Loucy (cell line): Measurements from ENCODE around the gene OR52M1.

Source experiments
- EZH2phosphoT487 ChIP-seq: fragments of 200-600 bp; IDR thresholded peaks from 2 replicates; pipeline ENCODE4 v1.6.1; 2018; ENCODE audit warnings: antibody characterized with exemption, mild to moderate bottlenecking, moderate library complexity, borderline replicate concordance
- TF ChIP-seq, protein P1 (sequence below): fragments of 200-600 bp; sonication (generic); conservative IDR thresholded peaks from 2 replicates; pipeline ENCODE4 v1.5.1; 2014; ENCODE audit warnings: mild to moderate bottlenecking, antibody characterized with exemption, low read length

DNA sequence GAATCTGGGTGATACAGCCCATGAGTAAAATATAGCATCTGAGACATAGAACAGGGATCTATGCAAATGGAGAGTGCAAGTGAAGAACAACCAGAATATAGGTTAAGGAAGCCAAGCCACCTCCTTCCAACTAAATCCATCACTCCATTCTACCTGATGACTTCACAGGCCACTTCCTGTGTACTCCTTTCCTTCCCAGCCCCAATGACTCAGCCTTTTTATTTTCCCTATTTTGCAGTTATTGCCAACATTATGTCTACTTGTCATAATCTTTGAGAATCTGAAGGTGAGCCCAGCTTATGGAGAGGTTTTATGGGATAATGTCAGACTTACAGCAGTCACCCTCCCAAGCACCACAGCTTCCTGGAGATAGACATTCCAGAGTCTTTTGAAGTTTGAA, 1.4 kb upstream of the OR52M1 start:
- TF ChIP-seq, protein P1, sequence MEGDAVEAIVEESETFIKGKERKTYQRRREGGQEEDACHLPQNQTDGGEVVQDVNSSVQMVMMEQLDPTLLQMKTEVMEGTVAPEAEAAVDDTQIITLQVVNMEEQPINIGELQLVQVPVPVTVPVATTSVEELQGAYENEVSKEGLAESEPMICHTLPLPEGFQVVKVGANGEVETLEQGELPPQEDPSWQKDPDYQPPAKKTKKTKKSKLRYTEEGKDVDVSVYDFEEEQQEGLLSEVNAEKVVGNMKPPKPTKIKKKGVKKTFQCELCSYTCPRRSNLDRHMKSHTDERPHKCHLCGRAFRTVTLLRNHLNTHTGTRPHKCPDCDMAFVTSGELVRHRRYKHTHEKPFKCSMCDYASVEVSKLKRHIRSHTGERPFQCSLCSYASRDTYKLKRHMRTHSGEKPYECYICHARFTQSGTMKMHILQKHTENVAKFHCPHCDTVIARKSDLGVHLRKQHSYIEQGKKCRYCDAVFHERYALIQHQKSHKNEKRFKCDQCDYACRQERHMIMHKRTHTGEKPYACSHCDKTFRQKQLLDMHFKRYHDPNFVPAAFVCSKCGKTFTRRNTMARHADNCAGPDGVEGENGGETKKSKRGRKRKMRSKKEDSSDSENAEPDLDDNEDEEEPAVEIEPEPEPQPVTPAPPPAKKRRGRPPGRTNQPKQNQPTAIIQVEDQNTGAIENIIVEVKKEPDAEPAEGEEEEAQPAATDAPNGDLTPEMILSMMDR = no peak
- no peak for TF ChIP-seq EZH2phosphoT487
